Endothelial cell of umbilical vein (primary cell): ENCODE data around the gene PAEP. TPM values are rescaled to one million over a fixed set of nuclear protein-coding genes. Genes with fewer than 3 reads are reported as not detected.

ENCODE experiments used
- BruUV-seq: library from RNA; stranded (reverse); fragments of 400-500 nt; replicated peaks from 2 replicates; lab custom pipeline; 2021; lab: Mats Ljungman, UMichigan
- CTCF ChIA-PET: fragments of 300-600, 350-600 bp; sonication (Branson Sonifier 250); formaldehyde crosslinking; loops from one replicate; lab custom pipeline; 2021; ENCODE audit warnings: antibody characterized with exemption, inconsistent platforms; lab: Charles Lee
- POLR2A ChIA-PET: fragments of 300-600, 350-600 bp; sonication (Branson Sonifier 250); formaldehyde crosslinking; loops from one replicate; lab custom pipeline; 2021; ENCODE audit warnings: antibody characterized with exemption, inconsistent platforms; lab: Charles Lee
- DNase-seq: peaks from one replicate; pipeline ENCODE4 v3.0.0-alpha.2; 2011; ENCODE audit warnings: low read depth, low spot score
- FAIRE-seq: peaks from 2 replicates; lab custom pipeline; 2011; peaks lifted over from hg19 to GRCh38; lab: Jason Lieb, UNC
- H2AFZ ChIP-seq: 2 replicates; pipeline ENCODE4 v1.6.0; 2012; ENCODE audit warnings: low read depth, low read length, control low read depth, inconsistent platforms
- H3K27ac ChIP-seq: 2 replicates; pipeline ENCODE4 v1.5.1; 2011; ENCODE audit warnings: low read depth, mild to moderate bottlenecking, control low read depth, low read length, moderate library complexity; ENCODE audit not compliant: insufficient read depth
- H3K27me3 ChIP-seq, 2 experiments: 2 replicates each; pipeline versions ENCODE4 v1.6.0 to v1.6.1; 2011; ENCODE audit warnings: low read length in 2 of 2, mixed read lengths in 1 of 2; ENCODE audit not compliant: control insufficient read depth in 2 of 2, insufficient read depth in 2 of 2
- H3K36me3 ChIP-seq, 2 experiments: 2 replicates in 1 of 2; 3 replicates in 1 of 2; pipeline ENCODE4 v1.5.1; 2011; ENCODE audit warnings: low read length in 2 of 2, mild to moderate bottlenecking in 1 of 2, moderate library complexity in 1 of 2; ENCODE audit not compliant: control insufficient read depth in 2 of 2, insufficient read depth in 2 of 2; ENCODE audit errors: extremely low read depth in 1 of 2
- H3K4me1 ChIP-seq: 3 replicates; pipeline ENCODE4 v1.5.1; 2011; ENCODE audit warnings: mild to moderate bottlenecking, low read length; ENCODE audit not compliant: control insufficient read depth, insufficient read depth; ENCODE audit errors: extremely low read depth
- H3K4me2 ChIP-seq: 2 replicates; pipeline ENCODE4 v1.6.1; 2011; ENCODE audit warnings: low read length, control low read depth, mixed read lengths; ENCODE audit not compliant: insufficient read depth
- H3K4me3 ChIP-seq, 3 experiments: fragments of 200-600 bp in 1 of 3; sonication (generic), shearing (Covaris generic) in 1 of 3; replicated peaks in 1 of 3; 2 replicates each; pipeline ENCODE4 v1.5.1; 2011 to 2016; ENCODE audit warnings: control low read depth in 3 of 3, low read length in 3 of 3, mild to moderate bottlenecking in 2 of 3, inconsistent platforms in 1 of 3, low read depth in 1 of 3, moderate library complexity in 1 of 3; ENCODE audit not compliant: insufficient read depth in 1 of 3
- H3K79me2 ChIP-seq: 2 replicates; pipeline ENCODE4 v1.6.0; 2012; ENCODE audit warnings: low read length, inconsistent platforms; ENCODE audit not compliant: control insufficient read depth, insufficient read depth
- H3K9ac ChIP-seq: replicated peaks from 2 replicates; pipeline ENCODE3; 2011; ENCODE audit warnings: low read length, control low read depth; ENCODE audit not compliant: insufficient read depth; ENCODE audit errors: extremely low read depth
- H3K9me1 ChIP-seq: replicated peaks from 3 replicates; pipeline ENCODE4 v1.6.0; 2011; ENCODE audit warnings: mild to moderate bottlenecking, low read length; ENCODE audit not compliant: control insufficient read depth, insufficient read depth; ENCODE audit errors: extremely low read depth
- H3K9me3 ChIP-seq: replicated peaks from 2 replicates; pipeline ENCODE4 v1.5.1; 2012; ENCODE audit warnings: low read length, inconsistent platforms; ENCODE audit not compliant: control insufficient read depth, insufficient read depth
- H4K20me1 ChIP-seq: replicated peaks from 2 replicates; pipeline ENCODE3; 2011; ENCODE audit warnings: mild to moderate bottlenecking, low read length; ENCODE audit not compliant: control insufficient read depth, insufficient read depth; ENCODE audit errors: extremely low read depth
- EZH2 ChIP-seq: IDR thresholded peaks from 2 replicates; pipeline ENCODE4 v1.6.1; 2012; ENCODE audit warnings: borderline replicate concordance, low read depth, mild to moderate bottlenecking, moderate library complexity, low read length, inconsistent platforms; ENCODE audit not compliant: severe bottlenecking
- FOS ChIP-seq: IDR thresholded peaks from 2 replicates; pipeline ENCODE4 v1.6.1; 2011; ENCODE audit warnings: mild to moderate bottlenecking, low read length, moderate library complexity, borderline replicate concordance; ENCODE audit not compliant: insufficient read depth
- GATA2 ChIP-seq: IDR thresholded peaks from 2 replicates; pipeline ENCODE4 v1.7.0; 2011; ENCODE audit warnings: low read depth, mild to moderate bottlenecking, moderate library complexity, mixed read lengths, low read length; ENCODE audit not compliant: insufficient read length, insufficient read depth
- JUN ChIP-seq: IDR thresholded peaks from 2 replicates; pipeline ENCODE4 v1.6.1; 2011; ENCODE audit warnings: borderline replicate concordance, low read depth; ENCODE audit not compliant: insufficient read length, insufficient read depth
- MAX ChIP-seq: IDR thresholded peaks from 2 replicates; pipeline ENCODE4 v1.6.1; 2011; ENCODE audit not compliant: insufficient read depth, insufficient read length
- MYC ChIP-seq: IDR thresholded peaks from one replicate; pipeline ENCODE4 v1.6.1; 2011; ENCODE audit warnings: mild to moderate bottlenecking, low read depth, low read length
- POLR2A ChIP-seq: IDR thresholded peaks from 2 replicates; pipeline ENCODE4 v1.6.1; 2012; ENCODE audit warnings: low read depth, mild to moderate bottlenecking, control low read depth, low read length
- POLR2AphosphoS5 ChIP-seq: IDR thresholded peaks from 2 replicates; pipeline ENCODE4 v1.6.1; 2012; ENCODE audit warnings: low read depth, mild to moderate bottlenecking, control low read depth, low read length, moderate library complexity; ENCODE audit not compliant: insufficient read depth
- dilution Hi-C: fragments of 300-500 bp; cut with MboI; formaldehyde crosslinking; loops from one replicate; pipeline ENCODE4 v1.15.0; 2019; ENCODE audit warnings: low sequenced_read_pairs; ENCODE audit not compliant: extremely low pct_ligation_motif_present
- intact Hi-C: fragments of 100-400 bp; cut with micrococcal nuclease; formaldehyde crosslinking; loops from one replicate; pipeline ENCODE4 v1.10.0; 2022
- polyA plus RNA-seq, 4 experiments: library from polyadenylated mRNA; depleted of rRNA in 3 of 4; stranded (reverse) in 3 of 4; unstranded in 1 of 4; fragments of >200 nt; gene quantifications; 2 replicates each; pipeline versions ENCODE4 v1.2.1 to v1.2.3, GENCODE V29; 2011 to 2012; ENCODE audit warnings: missing spikeins in 1 of 4
- total RNA-seq: library from RNA; stranded (reverse); gene quantifications from 2 replicates; pipeline ENCODE4 v1.2.3, GENCODE V29; 2021
- TF ChIP-seq, protein P1 (sequence below), 2 donors: IDR thresholded peaks; 1 replicate in 1 of 2; 2 replicates in 1 of 2; pipeline ENCODE4 v1.5.1; 2011; ENCODE audit warnings: low read length in 2 of 2, mild to moderate bottlenecking in 2 of 2, moderate library complexity in 2 of 2, control low read depth in 1 of 2, inconsistent platforms in 1 of 2, low read depth in 1 of 2; ENCODE audit not compliant: insufficient read depth in 1 of 2; ENCODE audit errors: extremely low read depth in 1 of 2

PAEP gene
- total and polyA plus RNA-seq, 2 donors (not counting 3 experiments of a cell fraction or from before 2014, with no cell fraction given) = not detected

DNA sequence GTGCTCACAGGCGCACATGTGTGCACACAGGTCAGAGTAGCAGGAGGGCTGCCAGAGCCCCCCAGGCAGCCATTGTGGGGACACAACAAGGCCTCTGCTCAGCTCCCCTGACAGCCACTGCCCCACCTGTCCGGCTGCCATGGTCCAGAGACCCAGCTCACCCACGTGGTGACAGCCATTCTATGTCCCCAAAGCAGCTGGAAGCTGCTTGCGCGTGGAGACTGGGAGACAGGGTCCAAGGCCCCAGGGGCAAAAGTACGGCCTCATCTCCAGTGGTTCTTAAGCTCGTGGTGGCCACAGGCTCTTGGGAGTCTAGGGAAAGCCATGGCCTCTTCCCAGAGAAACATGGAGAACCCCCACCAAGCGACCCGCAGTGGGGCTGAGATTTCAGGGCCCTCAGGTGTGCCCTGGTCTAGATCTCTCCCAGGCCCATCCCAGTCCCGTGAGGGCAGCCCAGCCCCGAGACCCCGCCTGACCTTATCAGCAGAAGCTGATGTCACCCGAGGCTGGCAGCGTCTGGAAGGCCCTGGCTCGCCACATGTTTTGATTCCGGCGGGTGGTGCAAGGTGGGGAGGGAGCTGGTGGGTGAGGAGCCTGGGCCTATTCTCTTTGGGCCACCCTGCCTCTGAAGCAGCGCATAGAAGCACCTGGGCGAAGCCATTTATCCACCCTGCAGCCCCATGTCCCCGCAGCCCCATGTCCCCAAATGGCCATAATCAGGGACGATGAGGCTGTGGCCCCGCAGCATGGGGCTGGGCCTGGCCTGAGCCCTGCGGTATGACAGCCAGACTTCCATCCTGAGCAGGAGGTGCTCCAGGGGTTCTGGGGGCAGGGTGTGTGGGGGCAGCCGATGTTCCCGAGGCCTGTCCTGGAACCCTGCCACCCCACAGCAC is 46.1 kb downstream of the PAEP start:
- no peaks in the 10 kb centered on the region for H4K20me1 ChIP-seq
- H3K27ac ChIP-seq = no peak overlapping the region
- FAIRE-seq (no peak), DNase-seq (no peak)
- no peaks in the 10 kb centered on the region for H3K36me3 ChIP-seq
- H3K27me3 ChIP-seq = no peaks in the 10 kb centered on the region
- TF ChIP-seq, protein P1, sequence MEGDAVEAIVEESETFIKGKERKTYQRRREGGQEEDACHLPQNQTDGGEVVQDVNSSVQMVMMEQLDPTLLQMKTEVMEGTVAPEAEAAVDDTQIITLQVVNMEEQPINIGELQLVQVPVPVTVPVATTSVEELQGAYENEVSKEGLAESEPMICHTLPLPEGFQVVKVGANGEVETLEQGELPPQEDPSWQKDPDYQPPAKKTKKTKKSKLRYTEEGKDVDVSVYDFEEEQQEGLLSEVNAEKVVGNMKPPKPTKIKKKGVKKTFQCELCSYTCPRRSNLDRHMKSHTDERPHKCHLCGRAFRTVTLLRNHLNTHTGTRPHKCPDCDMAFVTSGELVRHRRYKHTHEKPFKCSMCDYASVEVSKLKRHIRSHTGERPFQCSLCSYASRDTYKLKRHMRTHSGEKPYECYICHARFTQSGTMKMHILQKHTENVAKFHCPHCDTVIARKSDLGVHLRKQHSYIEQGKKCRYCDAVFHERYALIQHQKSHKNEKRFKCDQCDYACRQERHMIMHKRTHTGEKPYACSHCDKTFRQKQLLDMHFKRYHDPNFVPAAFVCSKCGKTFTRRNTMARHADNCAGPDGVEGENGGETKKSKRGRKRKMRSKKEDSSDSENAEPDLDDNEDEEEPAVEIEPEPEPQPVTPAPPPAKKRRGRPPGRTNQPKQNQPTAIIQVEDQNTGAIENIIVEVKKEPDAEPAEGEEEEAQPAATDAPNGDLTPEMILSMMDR (IDR thresholded peaks at IDR 0.05; ENCODE audit: extremely low read depth in 1 of 2, insufficient read depth in 1 of 2, low read depth in 1 of 2, low read length in 2 of 2) = no peak
- TF ChIP-seq FOS (no peak), POLR2A (no peak), JUN (no peak), MAX (no peak), POLR2AphosphoS5 (no peak), GATA2 (no peak), MYC (no peak), EZH2 (no peak)
- H3K9me1 ChIP-seq = no peaks in the 10 kb centered on the region
- no peak overlapping the region for H3K9ac ChIP-seq
- ChIA-PET CTCF (interaction anchor here (1.2 to 1.3 kb wide), 2 partner anchors 9 kb away, joined by 4 to 5 read pairs; no protein-coding TSS in a partner anchor), POLR2A (no interaction called here)
- dilution Hi-C loops (no loop called here), intact Hi-C loops (loop anchor here (10.0 kb wide), 2 partner anchors 317 to 677 kb away; no protein-coding TSS in a partner anchor)
- H3K79me2 ChIP-seq = no peaks in the 10 kb centered on the region
- no peaks in the 10 kb centered on the region for H3K9me3 ChIP-seq
- no peaks in the 10 kb centered on the region for H3K4me1 ChIP-seq
- H3K4me3 ChIP-seq = no peak overlapping the region
- H3K4me2 ChIP-seq = no peak overlapping the region
- no peak overlapping the region for H2AFZ ChIP-seq
- no TSS peak for BruUV-seq
